ENCODE data around the gene TTC17. TPM values are rescaled to one million over a fixed set of nuclear protein-coding genes. Genes with fewer than 3 reads are reported as not detected.
"Not testable (repeated sequence)": the region's sequence is repeated elsewhere in the genome, so short reads cannot be mapped to it uniquely, and the experiment has no call there.

The TTC17 gene
- total and polyA plus RNA-seq, 5 donors from 2014 or later = 46.5 to 102 (median 56.0) TPM

GRCh38 chr11:43462359-43462758 is 103.6 kb downstream of the TTC17 start:
- Mint-ChIP-seq H3K4me1 (peaks cover 0 to 5% (median 3%) of the 10 kb centered on the region in 4 donors), H3K36me3 (peaks cover 82% of the 10 kb centered on the region), H3K9me3 (peaks cover 0 to 32% (median 7%) of the 10 kb centered on the region in 7 donors), H3K27ac (no peak overlapping the region), H3K27me3 (no peaks in the 10 kb centered on the region), H3K4me3 (no peak overlapping the region)
- Histone ChIP-seq H3K27me3 (ENCODE audit: control insufficient read depth, insufficient read depth, low read length) (no peaks in the 10 kb centered on the region), H3K4me1 (ENCODE audit: control insufficient read depth, insufficient read depth, low read length, poor library complexity, severe bottlenecking) (no peaks in the 10 kb centered on the region), H3K4me3 (ENCODE audit: low read depth, low read length) (no peak overlapping the region), H3K36me3 (ENCODE audit: control insufficient read depth, insufficient read depth, low read length) (peaks cover 58% of the 10 kb centered on the region), H3K27ac (ENCODE audit: insufficient read depth, low read length, poor library complexity, severe bottlenecking) (no peak overlapping the region), H3K9me3 (ENCODE audit: control insufficient read depth in 2 of 2, low read length in 2 of 2) (peaks cover 7 to 17% of the 10 kb centered on the region in 2 experiments)
- ATAC-seq (ENCODE audit: low read depth in 2 of 2) (no peak), DNase-seq (no peak)

DNA sequence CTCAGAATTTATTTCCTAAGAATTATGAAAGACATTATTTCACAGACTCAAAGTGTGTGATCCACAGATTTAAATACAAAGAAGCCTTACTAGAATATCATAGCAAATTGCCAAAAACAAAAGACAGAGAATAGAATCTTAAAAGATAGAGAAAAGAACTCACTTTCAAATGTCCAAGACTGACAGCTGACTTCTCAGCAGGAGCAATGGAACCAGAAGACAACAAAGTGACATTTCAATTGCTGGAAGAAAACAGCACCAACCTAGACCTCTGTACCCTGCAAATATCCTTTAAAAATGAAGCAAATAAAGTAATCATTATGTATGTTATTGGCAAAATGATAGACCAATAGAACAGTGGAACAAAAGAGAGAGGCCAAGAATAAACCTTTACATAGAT is 109.2 kb downstream of the TTC17 start:
- peaks cover 51% of the 10 kb centered on the region for H3K36me3 Mint-ChIP-seq
- no peaks in the 10 kb centered on the region for H3K27me3 ChIP-seq (ENCODE audit: control insufficient read depth, insufficient read depth, low read length)
- H3K9me3 ChIP-seq (ENCODE audit: control insufficient read depth in 2 of 2, low read length in 2 of 2) = peaks cover 10 to 19% of the 10 kb centered on the region in 2 experiments
- H3K27me3 Mint-ChIP-seq = no peaks in the 10 kb centered on the region
- DNase-seq (no peak), ATAC-seq (ENCODE audit: low read depth in 2 of 2) (no peak)
- H3K27ac Mint-ChIP-seq = no peak overlapping the region
- peaks cover 0 to 3% (median 0%) of the 10 kb centered on the region in 4 donors for H3K4me1 Mint-ChIP-seq
- no peaks in the 10 kb centered on the region for H3K4me1 ChIP-seq (ENCODE audit: control insufficient read depth, insufficient read depth, low read length, poor library complexity, severe bottlenecking)
- no peak overlapping the region for H3K4me3 Mint-ChIP-seq
- H3K36me3 ChIP-seq (ENCODE audit: control insufficient read depth, insufficient read depth, low read length) = peaks cover 15% of the 10 kb centered on the region
- H3K27ac ChIP-seq (ENCODE audit: insufficient read depth, low read length, poor library complexity, severe bottlenecking) = no peak overlapping the region
- H3K4me3 ChIP-seq (ENCODE audit: low read depth, low read length) = no peak overlapping the region
- peaks cover 3 to 46% (median 7%) of the 10 kb centered on the region in 7 donors for H3K9me3 Mint-ChIP-seq

DNA sequence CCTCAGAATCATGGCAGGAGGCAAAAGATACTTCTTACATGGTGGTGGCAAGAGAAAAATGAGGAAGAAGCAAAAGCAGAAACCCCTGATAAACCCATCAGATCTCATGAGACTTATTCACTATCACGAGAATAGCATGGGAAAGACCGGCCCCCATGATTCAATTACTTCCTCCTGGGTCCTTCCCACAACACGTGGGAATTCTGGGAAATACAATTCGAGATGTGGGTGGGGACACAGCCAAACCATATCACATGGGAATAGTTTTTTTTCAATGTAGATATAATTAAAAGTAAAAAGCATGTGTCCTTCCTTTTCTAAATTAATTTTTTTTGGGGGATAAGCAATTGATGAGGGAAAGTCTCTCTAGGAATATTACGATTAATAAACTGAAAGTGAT is 118.8 kb downstream of the TTC17 start:
- H3K27me3 Mint-ChIP-seq; ATAC-seq (ENCODE audit: low read depth in 2 of 2); H3K36me3 ChIP-seq (ENCODE audit: control insufficient read depth, insufficient read depth, low read length); DNase-seq; H3K27ac ChIP-seq (ENCODE audit: insufficient read depth, low read length, poor library complexity, severe bottlenecking); H3K4me1 ChIP-seq (ENCODE audit: control insufficient read depth, insufficient read depth, low read length, poor library complexity, severe bottlenecking); H3K27me3 ChIP-seq (ENCODE audit: control insufficient read depth, insufficient read depth, low read length); H3K4me3 ChIP-seq (ENCODE audit: low read depth, low read length); H3K4me3 Mint-ChIP-seq; H3K27ac Mint-ChIP-seq: not testable (repeated sequence)
- H3K9me3 ChIP-seq (ENCODE audit: control insufficient read depth in 2 of 2, low read length in 2 of 2) = peaks cover 19 to 25% of the 10 kb centered on the region in 2 experiments
- peaks cover 0 to 46% (median 11%) of the 10 kb centered on the region in 7 donors for H3K9me3 Mint-ChIP-seq
- H3K4me1 Mint-ChIP-seq = peaks cover 0 to 15% (median 2%) of the 10 kb centered on the region in 4 donors
- peaks cover 32% of the 10 kb centered on the region for H3K36me3 Mint-ChIP-seq

- peaks cover 0 to 16% (median 2%) of the 10 kb centered on the region in 4 donors for H3K4me1 Mint-ChIP-seq
- DNase-seq = no peak
- Histone ChIP-seq H3K27ac (ENCODE audit: insufficient read depth, low read length, poor library complexity, severe bottlenecking) (no peak overlapping the region), H3K4me3 (ENCODE audit: low read depth, low read length) (no peak overlapping the region), H3K9me3 (ENCODE audit: control insufficient read depth in 2 of 2, low read length in 2 of 2) (peaks cover 0 to 6% of the 10 kb centered on the region in 2 experiments), H3K36me3 (ENCODE audit: control insufficient read depth, insufficient read depth, low read length) (peaks cover 15% of the 10 kb centered on the region), H3K27me3 (ENCODE audit: control insufficient read depth, insufficient read depth, low read length) (no peaks in the 10 kb centered on the region), H3K4me1 (ENCODE audit: control insufficient read depth, insufficient read depth, low read length, poor library complexity, severe bottlenecking) (no peaks in the 10 kb centered on the region)
- H3K36me3 Mint-ChIP-seq = peaks cover 34% of the 10 kb centered on the region
- no peak overlapping the region for H3K4me3 Mint-ChIP-seq
- H3K27ac Mint-ChIP-seq = no peak overlapping the region
- peaks cover 0 to 5% (median 0%) of the 10 kb centered on the region in 7 donors for H3K9me3 Mint-ChIP-seq
- no peaks in the 10 kb centered on the region for H3K27me3 Mint-ChIP-seq
- ATAC-seq (ENCODE audit: low read depth in 2 of 2) = no peak
Measured at GRCh38 chr11:43486141-43486540, 127.4 kb downstream of the TTC17 start.

- Mint-ChIP-seq H3K27ac (no peak overlapping the region), H3K27me3 (no peaks in the 10 kb centered on the region)
Measured at GRCh38 chr11:43489869-43490465, 131.2 kb downstream of the TTC17 start.

GRCh38 chr11:43492701-43493100 is 134.0 kb downstream of the TTC17 start:
- DNase-seq = no peak
- H3K4me1 ChIP-seq (ENCODE audit: control insufficient read depth, insufficient read depth, low read length, poor library complexity, severe bottlenecking) = no peaks in the 10 kb centered on the region
- H3K36me3 ChIP-seq (ENCODE audit: control insufficient read depth, insufficient read depth, low read length) = peaks cover 39% of the 10 kb centered on the region
- no peak overlapping the region for H3K4me3 ChIP-seq (ENCODE audit: low read depth, low read length)
- Mint-ChIP-seq H3K27ac (no peak overlapping the region), H3K27me3 (no peaks in the 10 kb centered on the region), H3K4me1 (peaks cover 0 to 5% (median 0%) of the 10 kb centered on the region in 4 donors), H3K4me3 (no peak overlapping the region), H3K36me3 (peaks cover 43% of the 10 kb centered on the region), H3K9me3 (no peaks in the 10 kb centered on the region)
- H3K27me3 ChIP-seq (ENCODE audit: control insufficient read depth, insufficient read depth, low read length) = no peaks in the 10 kb centered on the region
- no peak for ATAC-seq (ENCODE audit: low read depth in 2 of 2)
- no peak overlapping the region for H3K27ac ChIP-seq (ENCODE audit: insufficient read depth, low read length, poor library complexity, severe bottlenecking)
- H3K9me3 ChIP-seq (ENCODE audit: control insufficient read depth in 2 of 2, low read length in 2 of 2) = no peaks in the 10 kb centered on the region

More at GRCh38 chr11:43489869-43490465, 131.2 kb downstream of the TTC17 start:
- DNase-seq = no peak
- Histone ChIP-seq H3K9me3 (ENCODE audit: control insufficient read depth in 2 of 2, low read length in 2 of 2) (no peaks in the 10 kb centered on the region), H3K27ac (ENCODE audit: insufficient read depth, low read length, poor library complexity, severe bottlenecking) (no peak overlapping the region), H3K4me3 (ENCODE audit: low read depth, low read length) (no peak overlapping the region), H3K27me3 (ENCODE audit: control insufficient read depth, insufficient read depth, low read length) (no peaks in the 10 kb centered on the region), H3K4me1 (ENCODE audit: control insufficient read depth, insufficient read depth, low read length, poor library complexity, severe bottlenecking) (no peaks in the 10 kb centered on the region), H3K36me3 (ENCODE audit: control insufficient read depth, insufficient read depth, low read length) (peaks cover 38% of the 10 kb centered on the region)
- ATAC-seq (ENCODE audit: low read depth in 2 of 2) = no peak
- H3K4me1 Mint-ChIP-seq = peaks cover 0 to 5% (median under 1%) of the 10 kb centered on the region in 4 donors
- no peak overlapping the region for H3K4me3 Mint-ChIP-seq
- peaks cover 45% of the 10 kb centered on the region for H3K36me3 Mint-ChIP-seq
- no peaks in the 10 kb centered on the region for H3K9me3 Mint-ChIP-seq

DNA sequence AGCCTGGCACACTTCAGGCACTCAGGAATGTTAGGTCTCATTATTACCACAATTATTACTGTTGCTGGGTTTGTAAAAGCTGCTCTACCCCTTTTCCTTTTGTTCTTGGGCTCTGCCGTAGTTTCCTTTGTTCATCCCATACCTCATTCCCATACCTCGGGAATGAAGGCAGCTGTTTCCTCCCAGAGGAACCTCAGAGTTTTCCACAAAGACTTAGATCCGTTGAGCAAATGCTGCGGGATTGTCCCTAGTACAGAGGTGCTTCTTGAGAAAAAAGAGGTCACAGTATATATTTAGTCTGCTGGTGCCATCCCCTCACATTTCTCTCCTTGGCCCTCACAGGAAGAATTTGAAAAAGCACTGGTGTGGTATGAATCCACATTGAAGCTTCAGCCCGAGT is 134.7 kb downstream of the TTC17 start:
- Mint-ChIP-seq H3K4me1 (peaks cover 0 to 5% (median 0%) of the 10 kb centered on the region in 4 donors), H3K4me3 (no peak overlapping the region), H3K27ac (no peak overlapping the region), H3K27me3 (no peaks in the 10 kb centered on the region), H3K36me3 (peaks cover 40% of the 10 kb centered on the region), H3K9me3 (no peaks in the 10 kb centered on the region)
- DNase-seq = no peak
- Histone ChIP-seq H3K9me3 (ENCODE audit: control insufficient read depth in 2 of 2, low read length in 2 of 2) (no peaks in the 10 kb centered on the region), H3K36me3 (ENCODE audit: control insufficient read depth, insufficient read depth, low read length) (peaks cover 39% of the 10 kb centered on the region), H3K4me1 (ENCODE audit: control insufficient read depth, insufficient read depth, low read length, poor library complexity, severe bottlenecking) (no peaks in the 10 kb centered on the region), H3K4me3 (ENCODE audit: low read depth, low read length) (no peak overlapping the region), H3K27me3 (ENCODE audit: control insufficient read depth, insufficient read depth, low read length) (no peaks in the 10 kb centered on the region), H3K27ac (ENCODE audit: insufficient read depth, low read length, poor library complexity, severe bottlenecking) (no peak overlapping the region)
- ATAC-seq (ENCODE audit: low read depth in 2 of 2) = no peak

DNA sequence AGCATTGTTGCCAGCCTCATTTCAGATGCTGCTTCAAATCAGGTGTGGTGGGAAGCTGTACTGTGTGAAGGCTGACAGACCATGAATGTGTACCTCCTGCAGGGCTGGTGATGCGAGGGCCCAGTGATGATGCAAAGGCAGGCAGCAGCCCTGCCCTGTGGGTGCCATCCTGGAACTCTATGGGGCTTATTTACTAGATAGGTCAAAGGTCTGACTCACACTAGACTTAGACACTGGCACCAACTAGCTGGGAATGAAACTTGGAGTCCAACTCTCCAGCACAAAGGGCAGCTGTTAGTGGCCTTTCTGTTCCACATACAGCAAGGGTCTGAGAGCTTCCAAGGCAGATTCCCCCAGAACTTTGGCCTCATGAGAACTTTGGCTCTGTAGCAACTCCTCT is 138.4 kb downstream of the TTC17 start:
- Histone ChIP-seq H3K4me3 (ENCODE audit: low read depth, low read length) (no peak overlapping the region), H3K9me3 (ENCODE audit: control insufficient read depth in 2 of 2, low read length in 2 of 2) (no peaks in the 10 kb centered on the region), H3K36me3 (ENCODE audit: control insufficient read depth, insufficient read depth, low read length) (peaks cover 20% of the 10 kb centered on the region), H3K4me1 (ENCODE audit: control insufficient read depth, insufficient read depth, low read length, poor library complexity, severe bottlenecking) (no peaks in the 10 kb centered on the region), H3K27ac (ENCODE audit: insufficient read depth, low read length, poor library complexity, severe bottlenecking) (no peak overlapping the region), H3K27me3 (ENCODE audit: control insufficient read depth, insufficient read depth, low read length) (no peaks in the 10 kb centered on the region)
- Mint-ChIP-seq H3K27ac (no peak overlapping the region), H3K27me3 (peaks cover 7% of the 10 kb centered on the region), H3K36me3 (peaks cover 18% of the 10 kb centered on the region), H3K9me3 (peaks cover 0 to 1% (median 0%) of the 10 kb centered on the region in 7 donors), H3K4me3 (no peak overlapping the region), H3K4me1 (no peaks in the 10 kb centered on the region)
- ATAC-seq (ENCODE audit: low read depth in 2 of 2) (no peak), DNase-seq (no peak)
